ENCODE measurements around the gene SORL1-AS1.

The SORL1-AS1 gene

DNA sequence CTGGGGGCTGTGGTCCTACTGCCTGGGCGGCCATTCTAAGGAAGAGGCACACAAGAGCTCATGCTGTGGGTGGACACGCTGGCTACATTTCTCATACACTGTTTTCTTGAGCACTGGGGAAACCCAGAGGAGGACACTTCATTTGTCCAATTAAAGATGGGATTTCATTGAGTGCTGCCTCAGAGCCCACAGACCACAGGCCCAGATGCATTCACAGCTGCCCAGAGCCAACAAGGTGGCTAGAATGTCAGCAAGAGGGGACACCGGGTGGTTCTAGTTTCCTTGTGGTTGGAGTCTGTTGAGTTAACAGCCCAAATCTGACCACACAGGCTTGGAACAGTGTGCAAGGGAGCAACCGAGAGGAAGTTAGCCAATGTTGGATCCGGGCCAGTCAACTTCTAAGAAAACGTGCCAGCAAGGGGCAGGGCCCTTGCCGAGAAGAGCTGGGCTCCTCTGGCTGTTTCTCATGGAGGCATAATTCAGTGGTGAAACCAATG is 35.7 kb downstream of the SORL1-AS1 start:
- DNase-seq (ENCODE audit: unreplicated experiment): peak; percentile 99

DNA sequence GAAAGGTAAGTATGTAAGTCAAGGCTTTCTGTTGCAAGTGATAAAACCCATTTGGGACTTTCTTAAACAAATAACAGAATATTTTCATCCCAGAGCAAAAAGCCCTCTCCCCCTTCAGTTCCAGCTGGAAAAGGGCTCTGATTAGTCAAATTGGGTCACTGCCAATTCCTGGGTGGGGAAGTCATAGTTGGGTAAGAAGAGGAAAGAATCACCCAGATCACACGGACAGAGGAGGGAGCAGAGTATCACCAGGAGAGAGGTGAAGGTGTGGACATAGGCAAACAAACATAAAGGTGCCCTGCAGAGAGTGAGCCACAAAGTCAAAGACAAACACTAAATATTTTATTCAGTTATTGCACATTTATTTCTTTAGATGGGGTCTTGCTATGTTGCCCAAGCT is 36.9 kb downstream of the SORL1-AS1 start:
- H3K4me3 Mint-ChIP-seq (ENCODE audit: unreplicated experiment): peak overlapping the region; percentile 22
- no peak overlapping the region for H3K27ac Mint-ChIP-seq (ENCODE audit: low read depth, unreplicated experiment)
- H3K9me3 Mint-ChIP-seq (ENCODE audit: unreplicated experiment): no peaks in the 10 kb centered on the region
- POLR2A ChIA-PET: interaction anchor here (0.9 to 2.1 kb wide), 3 partner anchors 19 to 58 kb away, joined by 3 to 5 read pairs (median 4); no protein-coding TSS in a partner anchor
- H3K4me1 Mint-ChIP-seq (ENCODE audit: insufficient read depth, unreplicated experiment): peaks cover 27% of the 10 kb centered on the region
- CTCF ChIA-PET: no interaction called here
- peak; percentile 92 for DNase-seq (ENCODE audit: unreplicated experiment)
- no TSS peak for BruUV-seq (replicated peaks)
- intact Hi-C loops (cut with micrococcal nuclease): no loop called here
- TF ChIP-seq, protein P1, sequence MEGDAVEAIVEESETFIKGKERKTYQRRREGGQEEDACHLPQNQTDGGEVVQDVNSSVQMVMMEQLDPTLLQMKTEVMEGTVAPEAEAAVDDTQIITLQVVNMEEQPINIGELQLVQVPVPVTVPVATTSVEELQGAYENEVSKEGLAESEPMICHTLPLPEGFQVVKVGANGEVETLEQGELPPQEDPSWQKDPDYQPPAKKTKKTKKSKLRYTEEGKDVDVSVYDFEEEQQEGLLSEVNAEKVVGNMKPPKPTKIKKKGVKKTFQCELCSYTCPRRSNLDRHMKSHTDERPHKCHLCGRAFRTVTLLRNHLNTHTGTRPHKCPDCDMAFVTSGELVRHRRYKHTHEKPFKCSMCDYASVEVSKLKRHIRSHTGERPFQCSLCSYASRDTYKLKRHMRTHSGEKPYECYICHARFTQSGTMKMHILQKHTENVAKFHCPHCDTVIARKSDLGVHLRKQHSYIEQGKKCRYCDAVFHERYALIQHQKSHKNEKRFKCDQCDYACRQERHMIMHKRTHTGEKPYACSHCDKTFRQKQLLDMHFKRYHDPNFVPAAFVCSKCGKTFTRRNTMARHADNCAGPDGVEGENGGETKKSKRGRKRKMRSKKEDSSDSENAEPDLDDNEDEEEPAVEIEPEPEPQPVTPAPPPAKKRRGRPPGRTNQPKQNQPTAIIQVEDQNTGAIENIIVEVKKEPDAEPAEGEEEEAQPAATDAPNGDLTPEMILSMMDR (IDR thresholded peaks at IDR 0.05; ENCODE audit: unreplicated experiment): no peak
- no peaks in the 10 kb centered on the region for H3K36me3 Mint-ChIP-seq (ENCODE audit: insufficient read depth, unreplicated experiment)
- no peaks in the 10 kb centered on the region for H3K27me3 Mint-ChIP-seq (ENCODE audit: insufficient read depth, unreplicated experiment)

More for the DNA sequence above, 35.7 kb downstream of the SORL1-AS1 start:
- peak overlapping the region; percentile 75 for H3K27ac Mint-ChIP-seq (ENCODE audit: low read depth, unreplicated experiment)
- H3K27me3 Mint-ChIP-seq (ENCODE audit: insufficient read depth, unreplicated experiment): no peaks in the 10 kb centered on the region
- no TSS peak for BruUV-seq (replicated peaks)
- intact Hi-C loops (cut with micrococcal nuclease): no loop called here
- TF ChIP-seq, protein P1 (IDR thresholded peaks at IDR 0.05; ENCODE audit: unreplicated experiment): no peak
- ChIA-PET CTCF (interaction anchor here (0.6 to 0.7 kb wide), 3 partner anchors 175 to 1313 kb away, joined by 3 to 5 read pairs (median 3); no protein-coding TSS in a partner anchor), POLR2A (interaction anchor here (0.7 to 2.1 kb wide), 8 partner anchors 9 to 148 kb away, joined by 3 to 5 read pairs (median 4); no protein-coding TSS in a partner anchor)
- H3K4me3 Mint-ChIP-seq (ENCODE audit: unreplicated experiment): no peak overlapping the region
- peaks cover 27% of the 10 kb centered on the region for H3K4me1 Mint-ChIP-seq (ENCODE audit: insufficient read depth, unreplicated experiment)
- no peaks in the 10 kb centered on the region for H3K9me3 Mint-ChIP-seq (ENCODE audit: unreplicated experiment)
- no peaks in the 10 kb centered on the region for H3K36me3 Mint-ChIP-seq (ENCODE audit: insufficient read depth, unreplicated experiment)

DNA sequence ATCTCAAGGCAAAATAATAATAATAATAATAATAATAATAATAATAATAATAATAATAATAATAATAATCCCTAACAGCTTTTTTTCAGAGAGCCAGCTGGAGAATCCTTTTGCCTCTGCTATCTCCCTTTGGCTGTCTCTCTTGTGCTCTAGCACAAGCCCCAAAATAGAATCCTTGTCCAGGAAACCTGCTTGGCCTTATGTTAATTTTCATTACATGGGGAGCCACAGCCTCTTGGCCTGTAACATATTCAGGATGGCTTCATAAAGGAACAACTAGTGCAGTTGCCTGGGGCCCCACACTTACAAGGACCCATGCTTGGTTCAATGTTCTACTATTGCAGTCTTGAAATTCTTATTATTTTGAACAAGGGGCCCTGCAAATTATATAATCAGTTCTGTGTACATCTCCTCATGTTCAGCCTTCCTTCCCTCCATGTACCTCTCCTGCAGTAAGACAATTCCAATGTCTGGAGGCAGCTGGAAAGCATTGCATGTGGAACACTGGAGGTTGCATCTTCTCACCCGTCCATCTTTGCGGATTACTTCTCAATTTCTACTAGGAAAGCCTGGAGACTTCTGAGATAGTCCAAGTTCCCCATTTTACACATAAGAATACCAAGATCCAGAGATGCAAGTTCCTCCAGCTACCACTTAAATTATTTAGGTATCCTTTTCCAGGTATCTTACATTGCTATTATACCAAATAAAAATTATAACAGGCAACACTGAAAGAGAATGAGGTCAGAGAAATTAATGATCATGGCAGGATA is 38.4 kb downstream of the SORL1-AS1 start:
- Mint-ChIP-seq H3K27me3 (ENCODE audit: insufficient read depth, unreplicated experiment) (no peaks in the 10 kb centered on the region), H3K4me1 (ENCODE audit: insufficient read depth, unreplicated experiment) (peaks cover 27% of the 10 kb centered on the region), H3K36me3 (ENCODE audit: insufficient read depth, unreplicated experiment) (no peaks in the 10 kb centered on the region), H3K9me3 (ENCODE audit: unreplicated experiment) (no peaks in the 10 kb centered on the region), H3K4me3 (ENCODE audit: unreplicated experiment) (no peak overlapping the region), H3K27ac (ENCODE audit: low read depth, unreplicated experiment) (no peak overlapping the region)
- TF ChIP-seq, protein P1 (IDR thresholded peaks at IDR 0.05; ENCODE audit: unreplicated experiment): no peak
- DNase-seq (ENCODE audit: unreplicated experiment): no peak
- CTCF ChIA-PET: no interaction called here
- POLR2A ChIA-PET: interaction anchor here (0.6 kb wide), 1 partner anchor 46 kb away, joined by 3 read pairs; no protein-coding TSS in a partner anchor
- no TSS peak for BruUV-seq (replicated peaks)
- intact Hi-C loops (cut with micrococcal nuclease): no loop called here

DNA sequence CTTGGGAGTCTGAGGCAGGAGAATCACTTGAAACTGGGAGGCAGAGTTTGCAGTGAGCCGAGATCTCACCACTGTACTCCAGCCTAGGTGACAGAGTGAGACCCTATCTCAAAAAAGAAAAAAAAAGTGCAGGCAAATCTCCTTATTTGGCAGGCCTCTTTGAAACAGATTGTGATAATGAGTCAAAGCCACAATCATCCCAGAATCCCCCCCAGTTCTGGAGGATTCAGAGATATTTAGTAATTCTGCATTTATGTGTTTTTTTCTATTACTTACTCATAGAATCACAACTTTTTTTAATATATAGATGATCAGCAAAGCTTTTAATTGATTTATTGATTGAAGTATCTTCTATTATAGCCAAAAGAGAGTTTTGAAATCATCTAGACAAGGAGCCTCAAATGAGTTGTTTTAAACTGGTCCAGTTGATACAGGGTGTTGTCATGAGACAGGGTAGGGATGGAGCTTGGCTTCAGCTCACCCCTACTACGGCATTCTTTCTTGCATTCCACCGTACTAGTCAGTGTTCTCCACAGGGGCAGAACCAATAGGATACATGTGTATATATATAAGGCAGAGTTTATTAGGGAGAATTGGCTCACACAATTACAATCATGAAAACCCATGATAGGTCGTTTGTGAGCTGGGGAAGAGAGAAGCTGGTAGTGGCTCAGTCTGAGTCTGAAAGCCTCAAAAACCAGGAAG is 39.9 kb downstream of the SORL1-AS1 start:
- no peaks in the 10 kb centered on the region for H3K36me3 Mint-ChIP-seq (ENCODE audit: insufficient read depth, unreplicated experiment)
- no TSS peak for BruUV-seq (replicated peaks)
- POLR2A ChIA-PET: no interaction called here
- TF ChIP-seq, protein P1 (IDR thresholded peaks at IDR 0.05; ENCODE audit: unreplicated experiment): no peak
- H3K27me3 Mint-ChIP-seq (ENCODE audit: insufficient read depth, unreplicated experiment): no peaks in the 10 kb centered on the region
- CTCF ChIA-PET: interaction anchor here (0.7 kb wide), 2 partner anchors 60 to 1647 kb away, joined by 3 to 4 read pairs; no protein-coding TSS in a partner anchor
- H3K4me1 Mint-ChIP-seq (ENCODE audit: insufficient read depth, unreplicated experiment): peaks cover 22% of the 10 kb centered on the region
- intact Hi-C loops (cut with micrococcal nuclease): no loop called here
- DNase-seq (ENCODE audit: unreplicated experiment): no peak
- no peaks in the 10 kb centered on the region for H3K9me3 Mint-ChIP-seq (ENCODE audit: unreplicated experiment)
- H3K4me3 Mint-ChIP-seq (ENCODE audit: unreplicated experiment): no peak overlapping the region
- no peak overlapping the region for H3K27ac Mint-ChIP-seq (ENCODE audit: low read depth, unreplicated experiment)

Data from MCF 10A (cell line).